Glomerular visceral epithelial cell (primary cell): ENCODE measurements around the gene GSG1L.
A peak's percentile ranks its signal among the peaks of the same experiment; 100 is the strongest.

Source experiments
- DNase-seq: peaks from one replicate; pipeline ENCODE4 v3.0.0-alpha.2; 2016; ENCODE audit errors: extremely low spot score

Gene GSG1L

DNA sequence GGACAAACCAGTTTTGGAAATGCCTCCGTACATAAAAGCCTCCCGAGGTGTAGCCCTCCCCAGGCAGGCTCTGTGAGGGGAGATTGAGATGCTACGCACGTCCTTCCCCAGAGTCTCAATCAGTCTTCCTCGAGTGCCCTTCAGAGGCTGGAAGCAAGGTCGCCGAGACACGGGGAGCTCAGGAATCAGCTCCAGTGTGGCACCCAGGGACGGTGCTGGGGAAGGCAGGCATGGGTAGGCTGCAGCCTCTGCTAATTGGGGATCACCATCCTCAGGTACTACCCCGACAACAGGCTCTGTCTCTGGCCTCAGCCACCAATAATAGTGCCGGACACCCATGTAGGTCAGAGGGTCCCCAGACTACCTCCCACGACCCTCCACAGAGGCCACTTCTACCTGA, 28.1 kb upstream of the GSG1L start:
- DNase-seq, result no peak

DNA sequence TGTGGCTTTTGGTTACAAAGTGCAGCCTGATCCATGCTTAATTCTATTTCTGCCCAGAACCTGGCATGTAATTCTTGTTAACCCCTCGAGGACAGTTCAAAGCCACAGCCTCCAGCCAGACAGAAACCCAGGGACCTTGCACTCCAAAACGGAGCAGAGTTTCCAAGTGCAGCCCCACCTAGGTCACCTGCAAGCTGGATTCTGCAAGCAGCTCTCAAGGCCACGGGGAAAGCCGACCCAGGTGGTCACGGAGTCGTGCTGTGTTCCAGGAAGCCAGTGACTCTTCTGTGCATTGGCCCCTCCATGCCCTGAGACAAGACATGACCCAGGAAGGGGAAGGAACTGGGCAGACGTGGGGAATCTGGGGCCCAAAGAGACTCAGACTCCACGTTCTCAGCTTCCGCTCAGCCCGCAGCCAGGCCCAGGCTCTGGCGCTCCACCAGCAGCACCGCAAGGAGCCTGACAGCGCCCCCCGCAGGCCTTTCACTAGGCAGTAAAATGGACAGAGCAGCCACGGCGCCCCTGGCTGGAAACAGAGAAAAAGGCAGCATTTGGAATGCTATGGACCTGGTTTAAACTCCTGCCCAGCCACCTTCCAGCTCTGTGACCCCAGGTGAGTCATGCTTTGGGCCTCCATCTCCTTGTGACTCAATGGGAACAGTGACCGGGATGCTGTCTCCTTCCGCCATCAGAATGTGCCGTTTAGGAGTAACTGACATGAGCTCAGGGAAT, 27.3 kb upstream of the GSG1L start:
- DNase-seq, result peak; percentile 35

GRCh38 chr16:28089992-28090365, 26.5 kb upstream of the GSG1L start:
- DNase-seq, result no peak

- no peak for DNase-seq
Measured at GRCh38 chr16:28089205-28089991, 25.9 kb upstream of the GSG1L start.

GRCh38 chr16:28087675-28088300, 24.3 kb upstream of the GSG1L start:
- DNase-seq, result no peak

GRCh38 chr16:28087140-28087660, 23.7 kb upstream of the GSG1L start:
- no peak for DNase-seq

DNA sequence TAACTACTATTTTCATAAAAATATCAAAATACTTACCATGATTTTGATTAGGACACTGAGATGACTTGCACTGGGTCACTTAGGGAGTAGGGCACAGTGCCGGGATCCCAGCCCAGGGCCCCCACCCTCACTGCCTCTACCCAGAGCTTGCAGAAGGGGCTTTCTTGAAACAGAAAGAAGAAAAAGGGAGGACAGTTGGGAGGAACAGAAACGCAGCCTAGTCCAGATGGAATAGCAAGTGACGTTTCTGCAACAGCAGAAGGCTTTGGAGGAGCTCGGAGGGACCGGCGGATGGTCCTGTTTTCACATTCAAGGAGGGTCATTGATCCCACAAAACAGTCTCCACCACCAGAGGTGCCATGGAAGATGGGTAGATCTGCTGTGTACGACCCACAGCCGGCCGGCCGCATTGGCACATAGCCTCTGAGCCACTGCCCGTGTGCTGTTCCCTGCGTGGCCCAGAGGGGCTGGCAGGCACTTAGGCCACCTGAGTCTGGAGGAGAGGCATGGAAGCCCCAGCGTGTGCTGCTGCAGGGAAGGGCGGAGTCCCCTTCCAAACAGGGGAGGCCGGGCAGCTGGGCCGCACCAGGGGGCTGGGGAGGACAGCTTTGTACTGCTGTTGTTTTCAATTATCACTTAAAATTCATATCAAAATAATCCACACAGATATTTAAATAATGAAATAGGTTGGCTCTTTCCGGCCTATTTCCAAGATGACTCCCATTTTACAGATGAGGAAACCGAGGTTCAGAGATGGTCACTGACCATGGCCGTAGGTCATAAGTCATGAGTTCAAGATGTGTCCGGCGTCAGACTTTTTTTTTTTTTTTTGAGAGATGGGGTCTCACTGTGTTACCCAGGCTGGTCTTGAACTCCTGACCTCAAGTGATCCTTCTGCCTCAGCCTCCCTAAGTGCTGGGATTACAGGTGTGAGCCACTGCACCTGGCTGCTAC, 22.9 kb upstream of the GSG1L start:
- DNase-seq, result no peak

GRCh38 chr16:28085389-28086171, 22.1 kb upstream of the GSG1L start:
- DNase-seq, result no peak

- no peak for DNase-seq
Measured at GRCh38 chr16:28084209-28084608, 20.7 kb upstream of the GSG1L start.

GRCh38 chr16:28082624-28083023, 19.1 kb upstream of the GSG1L start:
- no peak for DNase-seq

DNA sequence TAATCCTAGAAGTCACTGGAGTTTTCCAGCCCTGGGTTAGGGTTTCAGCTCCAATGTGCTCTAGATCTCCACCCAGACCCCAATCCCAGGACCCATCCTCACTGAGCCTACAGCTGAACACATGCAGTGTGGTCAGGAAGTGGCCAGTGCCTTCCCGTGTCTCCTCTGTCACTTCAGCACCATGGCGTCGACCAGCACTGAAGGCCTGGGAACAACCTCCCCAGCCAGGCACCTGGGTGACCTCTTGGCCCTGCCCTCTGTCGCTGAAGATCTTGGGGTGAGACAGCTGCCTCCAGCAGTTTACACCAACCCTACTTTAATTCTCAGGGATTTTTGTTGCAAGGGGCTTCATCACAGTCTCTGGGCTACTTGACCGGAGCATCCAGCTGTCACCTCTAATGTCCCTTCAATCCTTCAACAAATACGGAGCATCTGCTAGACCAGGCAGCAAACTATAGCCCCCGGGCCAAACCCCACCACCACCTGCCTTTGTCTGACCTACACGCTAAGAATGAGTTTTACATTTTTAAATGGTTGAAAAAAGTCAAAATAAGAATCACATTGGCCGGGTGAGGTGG, 18.0 kb upstream of the GSG1L start:
- no peak for DNase-seq

- no peak for DNase-seq
Measured at GRCh38 chr16:28078261-28078660, 14.7 kb upstream of the GSG1L start.

DNA sequence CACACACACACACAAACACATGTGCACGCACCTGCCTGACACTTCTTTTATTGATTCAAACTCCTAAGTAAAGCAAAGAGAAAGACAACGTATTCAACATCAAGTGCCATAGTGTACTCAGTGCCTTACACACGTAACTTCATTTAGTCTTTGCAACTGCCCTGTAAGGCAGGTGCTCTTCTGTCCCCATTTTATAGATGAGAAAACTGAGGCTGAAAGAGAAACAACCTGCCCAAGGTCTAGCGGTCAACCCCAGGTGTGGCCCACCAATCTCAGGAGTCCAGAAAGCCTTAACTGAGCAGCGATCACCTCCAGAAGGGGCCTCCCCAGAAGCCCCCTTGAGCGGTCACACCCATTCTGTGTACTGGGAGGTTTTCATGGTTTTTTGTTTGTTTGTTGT, 10.3 kb upstream of the GSG1L start:
- no peak for DNase-seq

- no peak for DNase-seq
Measured at GRCh38 chr16:28072087-28072486, 8.6 kb upstream of the GSG1L start.

GRCh38 chr16:28069971-28070794, 6.7 kb upstream of the GSG1L start:
- DNase-seq, result no peak

DNA sequence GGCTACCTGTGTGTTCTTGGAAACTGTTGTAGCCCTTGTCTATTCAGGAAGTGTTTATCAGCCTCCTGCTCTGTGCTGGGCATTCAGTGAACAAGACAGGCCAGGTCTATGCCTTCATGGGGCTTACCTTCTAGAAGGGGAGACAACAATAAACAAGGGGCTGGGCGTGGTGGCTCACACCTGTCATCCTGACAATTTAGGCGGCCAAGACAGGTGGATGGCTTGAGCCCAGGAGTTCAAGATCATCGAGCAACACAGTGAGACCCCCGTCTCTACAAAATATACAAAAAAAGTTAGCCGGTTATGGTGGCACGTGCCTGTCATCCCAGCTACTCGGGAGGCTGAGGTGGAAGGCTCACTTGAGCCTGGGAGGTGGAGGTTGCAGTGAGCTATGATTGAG, 5.5 kb upstream of the GSG1L start:
- DNase-seq, result no peak

GRCh38 chr16:28067604-28068379, 4.3 kb upstream of the GSG1L start:
- DNase-seq, result peak; percentile 50

GRCh38 chr16:28064706-28065249, 1.3 kb upstream of the GSG1L start:
- DNase-seq, result no peak
